ENCODE data around the gene KRTAP10-5.

GRCh38 chr21:44576025-44576420 is 4.4 kb downstream of the KRTAP10-5 start:
- TF ChIP-seq GABPB1 (CRISPR knock-in tag; IDR thresholded peaks at IDR 0.05): no peak
- TF ChIP-seq ESRRA (CRISPR knock-in tag; IDR thresholded peaks at IDR 0.05; ENCODE audit: borderline replicate concordance): no peak
- no peak for TF ChIP-seq ATF2 (CRISPR knock-in tag; IDR thresholded peaks at IDR 0.05; ENCODE audit: borderline replicate concordance, low read depth)
- TF ChIP-seq IRF2 (CRISPR knock-in tag; IDR thresholded peaks at IDR 0.05; ENCODE audit: borderline replicate concordance, low read depth): no peak
- TF ChIP-seq MAX (CRISPR knock-in tag; IDR thresholded peaks at IDR 0.05): no peak
- TF ChIP-seq CTCF (IDR thresholded peaks at IDR 0.05): no peak
- no peak for TF ChIP-seq SP1 (CRISPR knock-in tag; conservative IDR thresholded peaks at IDR 0.05)
- TF ChIP-seq NR3C1 (CRISPR knock-in tag; conservative IDR thresholded peaks at IDR 0.05; ENCODE audit: low read depth): no peak
- no peak for TF ChIP-seq GRHL2 (CRISPR knock-in tag; IDR thresholded peaks at IDR 0.05; ENCODE audit: insufficient replicate concordance, severe bottlenecking)
- TF ChIP-seq NR2C2 (CRISPR knock-in tag; IDR thresholded peaks at IDR 0.05): no peak
